GM12878 (cell line): ENCODE measurements around the gene C10orf71. TPM values are rescaled to one million over a fixed set of nuclear protein-coding genes. Genes with fewer than 3 reads are reported as not detected.

Experiments used
- ATAC-seq: fragments of 200-7000 bp; cut with Tn5 transposase; 3 replicates; pipeline ENCODE4 v1.9.1; 2020; ENCODE audit warnings: mild to moderate bottlenecking, moderate library complexity
- BruUV-seq: library from RNA; stranded (reverse); fragments of 400-500 nt; replicated peaks from 2 replicates; lab custom pipeline; 2021; lab: Mats Ljungman, UMichigan
- CTCF ChIA-PET: fragments of 300-600 bp; sonication (Branson Sonifier 250); formaldehyde crosslinking; extraction: SDS; loops from one replicate; lab custom pipeline; 2021; ENCODE audit warnings: inconsistent platforms; lab: Yijun Ruan, JAX
- POLR2A ChIA-PET: fragments of 350-600 bp; formaldehyde crosslinking; extraction: SDS; loops from one replicate; lab custom pipeline; 2021; ENCODE audit warnings: inconsistent platforms; lab: Charles Lee
- RAD21 ChIA-PET: fragments of 300-600 bp; sonication (Branson Sonifier 250); formaldehyde crosslinking; loops from one replicate; lab custom pipeline; 2023; ENCODE audit warnings: antibody characterized with exemption; ENCODE audit not compliant: unreplicated experiment; lab: Charles Lee
- SMC1A ChIA-PET: fragments of 300-600 bp; sonication (Branson Sonifier 250); formaldehyde crosslinking; loops from one replicate; lab custom pipeline; 2023; ENCODE audit not compliant: unreplicated experiment, uncharacterized antibody; lab: Charles Lee
- DNase-seq: peaks from one replicate; pipeline ENCODE4 v3.0.0-alpha.2; 2011; ENCODE audit warnings: low read depth, low spot score
- FAIRE-seq: peaks from 3 replicates; lab custom pipeline; 2011; peaks lifted over from hg19 to GRCh38; lab: Jason Lieb, UNC
- H2AFZ ChIP-seq: 2 replicates; pipeline ENCODE4 v1.6.0; 2011; ENCODE audit warnings: low read depth, low read length, control low read depth; ENCODE audit not compliant: control insufficient read depth
- H3K27ac ChIP-seq: 2 replicates; pipeline ENCODE4 v1.5.1; 2011; ENCODE audit warnings: control low read depth; ENCODE audit not compliant: control insufficient read depth, insufficient read depth
- H3K27me3 ChIP-seq, 2 experiments: replicated peaks in 1 of 2; 2 replicates each; pipeline versions ENCODE4 v1.6.0 to v1.6.1; 2011; ENCODE audit warnings: low read length in 1 of 2; ENCODE audit not compliant: control insufficient read depth in 2 of 2, insufficient read depth in 2 of 2
- H3K36me3 ChIP-seq, 2 experiments: 2 replicates each; pipeline ENCODE4 v1.5.1; 2011; ENCODE audit warnings: low read length in 1 of 2; ENCODE audit not compliant: control insufficient read depth in 2 of 2, insufficient read depth in 2 of 2
- H3K4me1 ChIP-seq: 2 replicates; pipeline ENCODE4 v1.6.1; 2011; ENCODE audit warnings: mild to moderate bottlenecking, low read length, moderate library complexity, mixed read lengths; ENCODE audit not compliant: control insufficient read depth, insufficient read depth
- H3K4me2 ChIP-seq: 2 replicates; pipeline ENCODE4 v1.6.0; 2011; ENCODE audit warnings: control low read depth; ENCODE audit not compliant: control insufficient read depth, insufficient read depth
- H3K4me3 ChIP-seq: fragments of 200-600 bp; sonication (generic); 2 replicates; pipeline ENCODE4 v1.5.1; 2016
- H3K79me2 ChIP-seq: 2 replicates; pipeline ENCODE4 v1.6.0; 2011; ENCODE audit warnings: low read length; ENCODE audit not compliant: control insufficient read depth, insufficient read depth
- H3K9ac ChIP-seq: 2 replicates; pipeline ENCODE4 v1.8.0; 2011; ENCODE audit warnings: low read length, control low read depth, mixed read lengths; ENCODE audit not compliant: control insufficient read depth, insufficient read depth
- H3K9me3 ChIP-seq: replicated peaks from 3 replicates; pipeline ENCODE4 v1.5.1; 2011; ENCODE audit warnings: mild to moderate bottlenecking, low read length; ENCODE audit not compliant: control insufficient read depth, insufficient read depth
- H4K20me1 ChIP-seq: 2 replicates; pipeline ENCODE4 v1.6.0; 2011; ENCODE audit not compliant: control insufficient read depth, insufficient read depth
- ESRRA ChIP-seq: IDR thresholded peaks from 2 replicates; pipeline ENCODE4 v1.6.1; 2012; ENCODE audit warnings: mild to moderate bottlenecking, low read length, improper control_type of control experiment
- JUND ChIP-seq: IDR thresholded peaks from 2 replicates; pipeline ENCODE4 v1.6.1; 2012; ENCODE audit warnings: low read depth, mild to moderate bottlenecking, low read length, improper control_type of control experiment, moderate library complexity
- MEF2B ChIP-seq: fragments of 450-650 bp; IDR thresholded peaks from 2 replicates; pipeline ENCODE4 v1.6.1; 2018; ENCODE audit warnings: mild to moderate bottlenecking, moderate library complexity; ENCODE audit not compliant: partially characterized antibody, poor library complexity, severe bottlenecking
- NBN ChIP-seq: fragments of 450-650 bp; IDR thresholded peaks from 2 replicates; pipeline ENCODE4 v1.6.1; 2016
- NR2C1 ChIP-seq: fragments of 450-650 bp; IDR thresholded peaks from 2 replicates; pipeline ENCODE4 v1.6.1; 2017; ENCODE audit warnings: antibody characterized with exemption, mild to moderate bottlenecking, moderate library complexity
- PAX5 ChIP-seq: IDR thresholded peaks from 2 replicates; pipeline ENCODE4 v1.6.1; 2011; ENCODE audit warnings: low read depth, low read length, borderline replicate concordance
- POU2F2 ChIP-seq: IDR thresholded peaks from 3 replicates; pipeline ENCODE4 v1.6.1; 2011; ENCODE audit warnings: low read depth, mild to moderate bottlenecking, low read length, borderline replicate concordance
- RELA ChIP-seq: fragments of 450-650 bp; IDR thresholded peaks from 2 replicates; pipeline ENCODE4 v1.8.0; 2014; ENCODE audit warnings: borderline replicate concordance; ENCODE audit not compliant: partially characterized antibody
- YBX1 ChIP-seq: fragments of 450-650 bp; IDR thresholded peaks from 2 replicates; pipeline ENCODE4 v1.6.1; 2016; ENCODE audit warnings: antibody characterized with exemption
- ZNF274 ChIP-seq: IDR thresholded peaks from one replicate; pipeline ENCODE4 v1.8.0; 2011; ENCODE audit not compliant: insufficient read length, insufficient read depth
- WGBS: methylation state at CpG from one replicate; pipeline ENCODE4 v1.1.6; 2016; ENCODE audit warnings: low lambda C conversion rate; ENCODE audit not compliant: insufficient replicate concordance, insufficient coverage; ENCODE audit errors: missing lambda C conversion rate; 5-methylcytosine and 5-hydroxymethylcytosine counted together
- in situ Hi-C: fragments of 300-500 bp; cut with MboI; formaldehyde crosslinking; loops from 9 replicates; pipeline ENCODE4 v1.14.3; 2018; ENCODE audit warnings: mixed read lengths
- intact Hi-C: fragments of 100-400 bp; cut with micrococcal nuclease; formaldehyde crosslinking; loops from one replicate; pipeline ENCODE4 v1.14.2; 2022; ENCODE audit not compliant: unreplicated experiment
- polyA plus RNA-seq, 11 experiments: library from polyadenylated mRNA; depleted of rRNA in 4 of 11; unstranded in 6 of 11; stranded (reverse) in 5 of 11; fragments of >200 nt; fragmentation: Nextera tagmentation in 4 of 11; fragmentation: Illumina TruSeq in 1 of 11; extraction: Ambion mirVana in 4 of 11; extraction: Trizol in 1 of 11; gene quantifications; 1 replicate in 1 of 11; 2 replicates in 10 of 11; pipeline versions ENCODE4 v1.2.1 to v1.2.3, GENCODE V29; 2011 to 2016; ENCODE audit warnings: inconsistent platforms in 2 of 11, missing spikeins in 2 of 11, low read depth in 1 of 11
- total RNA-seq, 4 experiments: library from RNA; depleted of rRNA in 3 of 4; stranded (reverse); fragments of >200 nt in 3 of 4; fragmentation: Illumina TruSeq in 1 of 4; extraction: Trizol in 1 of 4; gene quantifications; 2 replicates each; pipeline versions ENCODE4 v1.2.1 to v1.2.3, GENCODE V29; 2013 to 2021
- TF ChIP-seq, protein P1 (sequence below): IDR thresholded peaks from 2 replicates; pipeline ENCODE4 v1.6.1; 2011; ENCODE audit warnings: mild to moderate bottlenecking, low read depth, low read length, moderate library complexity; ENCODE audit not compliant: insufficient replicate concordance
- TF ChIP-seq, protein P2 (sequence below): IDR thresholded peaks from 2 replicates; pipeline ENCODE4 v1.6.1; 2012; ENCODE audit warnings: low read length, inconsistent platforms
- TF ChIP-seq, protein P3 (sequence below): fragments of 450-650 bp; IDR thresholded peaks from 2 replicates; pipeline ENCODE4 v1.6.1; 2018; ENCODE audit warnings: mild to moderate bottlenecking, low read depth, moderate library complexity; ENCODE audit not compliant: partially characterized antibody

The C10orf71 gene
- total and polyA plus RNA-seq, 10 of the 15 experiments (the other 5 are each of a cell fraction or from before 2014, with no cell fraction given) = not detected

DNA sequence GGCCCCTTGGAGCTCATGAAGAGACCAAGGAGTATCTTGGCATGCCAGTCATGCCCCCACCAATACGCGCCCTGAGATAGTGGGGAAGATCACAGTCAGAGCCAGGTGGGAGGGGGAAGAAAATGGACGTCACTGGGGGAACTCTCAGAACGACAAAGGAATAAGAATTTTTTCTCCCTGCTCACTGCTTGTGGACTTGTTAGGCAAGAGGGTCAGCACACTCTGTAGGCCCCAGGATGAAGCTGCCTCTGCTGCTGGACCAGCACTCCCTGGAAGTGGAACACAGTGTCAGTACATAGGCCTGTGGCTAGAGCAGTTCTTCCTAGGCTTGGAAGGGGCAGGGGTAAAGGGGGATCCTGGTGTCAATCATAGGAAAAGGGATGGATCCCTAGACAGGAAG lies 50.4 kb downstream of the C10orf71 start:
- no peak overlapping the region for H3K27ac ChIP-seq
- no peaks in the 10 kb centered on the region for H3K79me2 ChIP-seq
- ATAC-seq = no peak
- intact Hi-C loops = no loop called here
- ChIA-PET POLR2A (no interaction called here), CTCF (no interaction called here), SMC1A (no interaction called here), RAD21 (no interaction called here)
- no peaks in the 10 kb centered on the region for H4K20me1 ChIP-seq
- no peaks in the 10 kb centered on the region for H3K36me3 ChIP-seq
- no peaks in the 10 kb centered on the region; the same call in 2 of the 3 replicates for H3K9me3 ChIP-seq
- TF ChIP-seq, protein P1, sequence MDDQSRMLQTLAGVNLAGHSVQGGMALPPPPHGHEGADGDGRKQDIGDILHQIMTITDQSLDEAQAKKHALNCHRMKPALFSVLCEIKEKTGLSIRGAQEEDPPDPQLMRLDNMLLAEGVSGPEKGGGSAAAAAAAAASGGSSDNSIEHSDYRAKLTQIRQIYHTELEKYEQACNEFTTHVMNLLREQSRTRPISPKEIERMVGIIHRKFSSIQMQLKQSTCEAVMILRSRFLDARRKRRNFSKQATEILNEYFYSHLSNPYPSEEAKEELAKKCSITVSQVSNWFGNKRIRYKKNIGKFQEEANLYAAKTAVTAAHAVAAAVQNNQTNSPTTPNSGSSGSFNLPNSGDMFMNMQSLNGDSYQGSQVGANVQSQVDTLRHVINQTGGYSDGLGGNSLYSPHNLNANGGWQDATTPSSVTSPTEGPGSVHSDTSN = no peak
- TF ChIP-seq RELA = no peak
- no peak for DNase-seq
- H3K4me1 ChIP-seq = no peaks in the 10 kb centered on the region
- BruUV-seq = no TSS peak
- 89% methylated on average over 4 of the region's 4 CpGs for WGBS
- H3K27me3 ChIP-seq = no peaks in the 10 kb centered on the region
- FAIRE-seq = no peak
- no peak overlapping the region for H2AFZ ChIP-seq
- no peak overlapping the region for H3K9ac ChIP-seq
- in situ Hi-C loops = no loop called here
- no peak overlapping the region for H3K4me3 ChIP-seq
- H3K4me2 ChIP-seq = no peak overlapping the region

DNA sequence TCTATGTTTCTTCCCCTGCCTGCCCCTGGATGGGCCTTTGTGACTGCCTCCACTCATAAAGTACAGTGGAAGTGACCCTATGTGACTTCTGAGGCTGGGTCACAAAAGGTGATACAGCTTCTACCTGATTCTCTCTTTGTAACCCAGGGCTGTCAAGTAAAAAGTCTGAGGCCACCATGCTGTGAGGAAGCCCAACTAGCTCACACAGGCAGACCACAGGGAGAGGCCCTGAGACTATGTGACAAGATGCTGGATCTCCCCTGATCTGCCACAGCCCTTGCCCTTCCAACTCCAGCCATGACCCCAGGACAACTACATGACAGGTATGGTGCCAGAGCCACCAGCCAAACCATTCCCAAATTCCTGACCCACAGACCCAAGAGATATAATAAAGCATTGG lies 51.2 kb downstream of the C10orf71 start:
- FAIRE-seq = no peak
- POLR2A ChIA-PET = no interaction called here
- TF ChIP-seq, protein P2, sequence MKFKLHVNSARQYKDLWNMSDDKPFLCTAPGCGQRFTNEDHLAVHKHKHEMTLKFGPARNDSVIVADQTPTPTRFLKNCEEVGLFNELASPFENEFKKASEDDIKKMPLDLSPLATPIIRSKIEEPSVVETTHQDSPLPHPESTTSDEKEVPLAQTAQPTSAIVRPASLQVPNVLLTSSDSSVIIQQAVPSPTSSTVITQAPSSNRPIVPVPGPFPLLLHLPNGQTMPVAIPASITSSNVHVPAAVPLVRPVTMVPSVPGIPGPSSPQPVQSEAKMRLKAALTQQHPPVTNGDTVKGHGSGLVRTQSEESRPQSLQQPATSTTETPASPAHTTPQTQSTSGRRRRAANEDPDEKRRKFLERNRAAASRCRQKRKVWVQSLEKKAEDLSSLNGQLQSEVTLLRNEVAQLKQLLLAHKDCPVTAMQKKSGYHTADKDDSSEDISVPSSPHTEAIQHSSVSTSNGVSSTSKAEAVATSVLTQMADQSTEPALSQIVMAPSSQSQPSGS = no peak
- TF ChIP-seq, protein P3, sequence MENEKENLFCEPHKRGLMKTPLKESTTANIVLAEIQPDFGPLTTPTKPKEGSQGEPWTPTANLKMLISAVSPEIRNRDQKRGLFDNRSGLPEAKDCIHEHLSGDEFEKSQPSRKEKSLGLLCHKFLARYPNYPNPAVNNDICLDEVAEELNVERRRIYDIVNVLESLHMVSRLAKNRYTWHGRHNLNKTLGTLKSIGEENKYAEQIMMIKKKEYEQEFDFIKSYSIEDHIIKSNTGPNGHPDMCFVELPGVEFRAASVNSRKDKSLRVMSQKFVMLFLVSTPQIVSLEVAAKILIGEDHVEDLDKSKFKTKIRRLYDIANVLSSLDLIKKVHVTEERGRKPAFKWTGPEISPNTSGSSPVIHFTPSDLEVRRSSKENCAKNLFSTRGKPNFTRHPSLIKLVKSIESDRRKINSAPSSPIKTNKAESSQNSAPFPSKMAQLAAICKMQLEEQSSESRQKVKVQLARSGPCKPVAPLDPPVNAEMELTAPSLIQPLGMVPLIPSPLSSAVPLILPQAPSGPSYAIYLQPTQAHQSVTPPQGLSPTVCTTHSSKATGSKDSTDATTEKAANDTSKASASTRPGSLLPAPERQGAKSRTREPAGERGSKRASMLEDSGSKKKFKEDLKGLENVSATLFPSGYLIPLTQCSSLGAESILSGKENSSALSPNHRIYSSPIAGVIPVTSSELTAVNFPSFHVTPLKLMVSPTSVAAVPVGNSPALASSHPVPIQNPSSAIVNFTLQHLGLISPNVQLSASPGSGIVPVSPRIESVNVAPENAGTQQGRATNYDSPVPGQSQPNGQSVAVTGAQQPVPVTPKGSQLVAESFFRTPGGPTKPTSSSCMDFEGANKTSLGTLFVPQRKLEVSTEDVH = no peak
- no peak for TF ChIP-seq NBN
- no peak for TF ChIP-seq ZNF274
- TF ChIP-seq POU2F2 = no peak
- TF ChIP-seq JUND = no peak
- no peak for TF ChIP-seq YBX1
- no peak for TF ChIP-seq PAX5
- no peak for TF ChIP-seq ESRRA
- TF ChIP-seq NR2C1 = no peak
- TF ChIP-seq MEF2B = no peak

More for the DNA sequence above, 51.2 kb downstream of the C10orf71 start:
- no TSS peak for BruUV-seq
- ChIA-PET CTCF (no interaction called here), RAD21 (no interaction called here), SMC1A (no interaction called here)
- no peak overlapping the region for H3K4me3 ChIP-seq
- intact Hi-C loops = no loop called here
- no peaks in the 10 kb centered on the region for H3K27me3 ChIP-seq
- no peak overlapping the region for H3K27ac ChIP-seq
- no peak overlapping the region for H2AFZ ChIP-seq
- no peak overlapping the region for H3K9ac ChIP-seq
- H3K9me3 ChIP-seq = no peaks in the 10 kb centered on the region; the same call in 2 of the 3 replicates
- H3K36me3 ChIP-seq = no peaks in the 10 kb centered on the region
- H3K4me1 ChIP-seq = no peaks in the 10 kb centered on the region
- no peaks in the 10 kb centered on the region for H4K20me1 ChIP-seq
- no peak for ATAC-seq
- DNase-seq = no peak
- H3K79me2 ChIP-seq = no peaks in the 10 kb centered on the region
- no peak overlapping the region for H3K4me2 ChIP-seq
- in situ Hi-C loops = no loop called here
